Sigmoid colon (tissue), 7 donors: ENCODE measurements around the gene MARF1. TPM values are rescaled to one million over a fixed set of nuclear protein-coding genes. Genes with fewer than 3 reads are reported as not detected.
A peak's percentile ranks its signal among the peaks of the same experiment; 100 is the strongest.
"Not testable (repeated sequence)": the region's sequence is repeated elsewhere in the genome, so short reads cannot be mapped to it uniquely, and the experiment has no call there.

Source experiments
- DNase-seq: peaks from one replicate; pipeline ENCODE4 v3.0.0-alpha.2; 2019
- H3K27ac ChIP-seq, 4 donors: fragments of 200-600 bp; sonication (generic); one replicate each; pipeline ENCODE4 v1.5.1; 2016 to 2019; ENCODE audit warnings: mild to moderate bottlenecking in 1 of 4
- H3K27me3 ChIP-seq, 3 donors: fragments of 200-600 bp; sonication (generic); one replicate each; pipeline ENCODE4 v1.5.1; 2019; ENCODE audit warnings: mild to moderate bottlenecking in 1 of 3
- H3K36me3 ChIP-seq, 4 donors: fragments of 200-600 bp; sonication (generic); one replicate each; pipeline ENCODE4 v1.5.1; 2016 to 2019
- H3K4me1 ChIP-seq, 4 donors: fragments of 200-600 bp; sonication (generic); one replicate each; pipeline ENCODE4 v1.5.1; 2017 to 2019
- H3K4me3 ChIP-seq, 4 donors: fragments of 200-600 bp; sonication (generic); one replicate each; pipeline ENCODE4 v1.5.1; 2017 to 2019; ENCODE audit warnings: mild to moderate bottlenecking in 2 of 4, moderate library complexity in 1 of 4
- H3K9me3 ChIP-seq, 4 donors: fragments of 200-600 bp in 3 of 4; sonication (generic) in 3 of 4; one replicate each; pipeline versions ENCODE4 v1.5.1 to v1.6.1; 2013 to 2019
- EP300 ChIP-seq, 4 donors: sonication (generic); formaldehyde crosslinking; IDR thresholded peaks; one replicate each; pipeline ENCODE4 v1.6.1; 2017; ENCODE audit warnings: antibody characterized with exemption in 4 of 4
- POLR2A ChIP-seq, 2 donors: fragments of 450-650 bp; IDR thresholded peaks; one replicate each; pipeline ENCODE4 v1.6.1; 2016; ENCODE audit warnings: antibody characterized with exemption in 2 of 2, mild to moderate bottlenecking in 2 of 2, moderate library complexity in 2 of 2
- POLR2AphosphoS5 ChIP-seq, 4 donors: sonication (generic); formaldehyde crosslinking; IDR thresholded peaks; one replicate each; pipeline ENCODE4 v1.6.1; 2017; ENCODE audit warnings: antibody characterized with exemption in 4 of 4
- WGBS, 2 donors: extraction: QIAGEN DNeasy Blood & Tissue Kit; methylation state at CpG; one replicate each; pipeline ENCODE4 v1.1.7; 2013; 5-methylcytosine and 5-hydroxymethylcytosine counted together
- intact Hi-C: fragments of 100-400 bp; cut with DNase I; formaldehyde crosslinking; loops from one replicate; pipeline ENCODE4 v1.15.1; 2023
- polyA plus RNA-seq, 3 donors: library from polyadenylated mRNA; stranded (reverse); fragments of 200-250 nt; gene quantifications; one replicate each; pipeline ENCODE4 v1.2.3, GENCODE V29; 2013
- total RNA-seq, 4 donors: library from RNA; depleted of rRNA; stranded (reverse); fragments of >200 nt; gene quantifications; one replicate each; pipeline ENCODE4 v1.1.0, GENCODE V29; 2016
- TF ChIP-seq, protein P1 (sequence below), 4 experiments: fragments of 450-650 bp in 3 of 4; fragments of 200-600 bp in 1 of 4; IDR thresholded peaks; one replicate each; pipeline ENCODE4 v1.5.1; 2016 to 2019; ENCODE audit warnings: antibody characterized with exemption in 4 of 4, mild to moderate bottlenecking in 3 of 4, moderate library complexity in 2 of 4
- donor health status: healthy with polysubstance abuse.
- donor health status: Bipolar disorder and iron deficiency.
- donor health status: healthy.

MARF1 gene
- total and polyA plus RNA-seq, 7 donors: 13.8 to 76.7 (median 43.8) TPM

DNA sequence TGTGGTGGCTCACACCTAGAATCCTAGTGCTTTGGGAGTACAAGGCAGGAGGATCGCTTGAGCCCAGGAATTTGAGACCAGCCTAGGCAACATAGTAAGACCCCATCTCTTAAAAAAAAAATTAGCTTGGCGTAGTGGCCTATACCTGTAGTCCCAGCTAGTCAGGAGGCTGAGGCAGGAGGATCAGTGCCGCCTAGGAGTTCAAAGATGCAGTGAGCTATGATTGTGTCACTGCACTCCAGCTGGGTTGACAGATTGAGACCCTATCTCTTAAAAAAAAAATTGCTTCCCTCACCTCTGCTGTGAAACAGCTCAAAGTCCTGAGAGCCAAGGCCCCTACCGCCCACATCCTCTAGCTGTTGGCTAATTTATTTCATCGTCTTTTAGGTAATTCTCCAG, 17.2 kb upstream of the MARF1 start:
- Histone ChIP-seq H3K27ac (peak overlapping the region; percentile 50 to 72 (median 56)), H3K4me3 (no peak overlapping the region), H3K27me3 (no peaks in the 10 kb centered on the region), H3K4me1 (peaks cover 0 to 20% (median 7%) of the 10 kb centered on the region in 4 donors), H3K36me3 (peaks cover 0 to 10% (median 8%) of the 10 kb centered on the region in 4 donors), H3K9me3 (no peaks in the 10 kb centered on the region)
- WGBS, 2 donors: 92 to 98% methylated on average over 5 of the region's 5 CpGs
- TF ChIP-seq EP300 (IDR thresholded peaks at IDR 0.05) (no peak), POLR2A (IDR thresholded peaks at IDR 0.05) (no peak), POLR2AphosphoS5 (IDR thresholded peaks at IDR 0.05) (no peak)
- TF ChIP-seq, protein P1, sequence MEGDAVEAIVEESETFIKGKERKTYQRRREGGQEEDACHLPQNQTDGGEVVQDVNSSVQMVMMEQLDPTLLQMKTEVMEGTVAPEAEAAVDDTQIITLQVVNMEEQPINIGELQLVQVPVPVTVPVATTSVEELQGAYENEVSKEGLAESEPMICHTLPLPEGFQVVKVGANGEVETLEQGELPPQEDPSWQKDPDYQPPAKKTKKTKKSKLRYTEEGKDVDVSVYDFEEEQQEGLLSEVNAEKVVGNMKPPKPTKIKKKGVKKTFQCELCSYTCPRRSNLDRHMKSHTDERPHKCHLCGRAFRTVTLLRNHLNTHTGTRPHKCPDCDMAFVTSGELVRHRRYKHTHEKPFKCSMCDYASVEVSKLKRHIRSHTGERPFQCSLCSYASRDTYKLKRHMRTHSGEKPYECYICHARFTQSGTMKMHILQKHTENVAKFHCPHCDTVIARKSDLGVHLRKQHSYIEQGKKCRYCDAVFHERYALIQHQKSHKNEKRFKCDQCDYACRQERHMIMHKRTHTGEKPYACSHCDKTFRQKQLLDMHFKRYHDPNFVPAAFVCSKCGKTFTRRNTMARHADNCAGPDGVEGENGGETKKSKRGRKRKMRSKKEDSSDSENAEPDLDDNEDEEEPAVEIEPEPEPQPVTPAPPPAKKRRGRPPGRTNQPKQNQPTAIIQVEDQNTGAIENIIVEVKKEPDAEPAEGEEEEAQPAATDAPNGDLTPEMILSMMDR (IDR thresholded peaks at IDR 0.05): no peak
- peak; percentile 18 for DNase-seq
- intact Hi-C loops: no loop called here

DNA sequence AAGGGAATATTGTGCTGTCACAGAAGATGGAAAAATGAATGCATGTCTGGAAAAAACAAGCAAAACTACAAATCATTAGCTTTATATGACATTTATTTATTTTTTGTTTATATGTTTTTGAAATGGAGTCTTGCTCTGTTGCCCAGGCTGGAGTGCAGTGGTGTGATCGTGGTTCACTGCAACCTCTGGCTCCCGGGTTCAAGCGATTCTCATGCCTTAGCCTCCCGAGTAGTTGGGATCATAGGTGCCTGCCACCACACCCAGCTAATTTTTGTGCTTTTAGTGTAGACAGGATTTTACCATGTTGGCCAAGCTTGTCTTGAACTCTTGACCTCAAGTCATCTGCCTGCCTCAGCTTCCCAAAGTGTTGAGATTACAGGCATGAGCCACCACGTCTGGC, 15.6 kb upstream of the MARF1 start:
- H3K27me3 ChIP-seq: no peaks in the 10 kb centered on the region
- 90 to 94% methylated on average over 5 of the region's 5 CpGs for WGBS, 2 donors
- TF ChIP-seq EP300 (IDR thresholded peaks at IDR 0.05) (no peak), POLR2AphosphoS5 (IDR thresholded peaks at IDR 0.05) (no peak), POLR2A (IDR thresholded peaks at IDR 0.05) (no peak)
- TF ChIP-seq, protein P1 (IDR thresholded peaks at IDR 0.05): no peak
- H3K36me3 ChIP-seq: peaks cover 0 to 4% (median 0%) of the 10 kb centered on the region in 4 donors
- H3K27ac ChIP-seq: no peak overlapping the region
- H3K9me3 ChIP-seq: no peaks in the 10 kb centered on the region
- peaks cover 0 to 35% (median 14%) of the 10 kb centered on the region in 4 donors for H3K4me1 ChIP-seq
- H3K4me3 ChIP-seq: no peak overlapping the region
- intact Hi-C loops: loop anchor here (1.0 kb wide), 1 partner anchor 8 kb away; no protein-coding TSS in a partner anchor
- DNase-seq: peak; percentile 33

DNA sequence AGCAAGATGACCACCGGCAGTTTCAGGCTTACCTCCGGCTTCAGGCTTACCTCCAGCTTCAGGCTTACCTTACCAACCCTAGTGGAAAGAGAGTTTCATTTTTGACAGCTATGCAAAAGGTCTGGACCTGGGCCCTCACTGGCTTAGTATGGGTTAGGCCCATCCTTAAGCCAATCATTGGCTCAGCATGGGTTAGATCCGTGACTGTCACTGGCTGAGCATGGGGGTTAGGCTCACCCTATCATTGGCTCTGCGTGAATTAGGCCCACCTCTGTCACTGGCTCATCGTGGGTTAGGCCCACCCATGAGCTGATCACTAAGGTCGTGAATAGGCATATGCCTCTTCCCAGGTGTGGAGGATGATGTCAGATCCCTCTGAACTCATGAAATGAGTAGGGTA, 15.2 kb upstream of the MARF1 start:
- intact Hi-C loops: loop anchor here (1.0 kb wide), 1 partner anchor 8 kb away; no protein-coding TSS in a partner anchor
- Histone ChIP-seq H3K36me3 (peaks cover 0 to 4% (median 0%) of the 10 kb centered on the region in 4 donors), H3K9me3 (no peaks in the 10 kb centered on the region), H3K4me1 (peaks cover 0 to 39% (median 18%) of the 10 kb centered on the region in 4 donors), H3K27ac (no peak overlapping the region), H3K4me3 (no peak overlapping the region), H3K27me3 (no peaks in the 10 kb centered on the region)
- TF ChIP-seq, protein P1 (IDR thresholded peaks at IDR 0.05): no peak
- TF ChIP-seq EP300 (IDR thresholded peaks at IDR 0.05) (no peak), POLR2AphosphoS5 (IDR thresholded peaks at IDR 0.05) (no peak)
- 89 to 90% methylated on average over 6 of the region's 6 CpGs for WGBS, 2 donors
- peak; percentile 40 for DNase-seq

DNA sequence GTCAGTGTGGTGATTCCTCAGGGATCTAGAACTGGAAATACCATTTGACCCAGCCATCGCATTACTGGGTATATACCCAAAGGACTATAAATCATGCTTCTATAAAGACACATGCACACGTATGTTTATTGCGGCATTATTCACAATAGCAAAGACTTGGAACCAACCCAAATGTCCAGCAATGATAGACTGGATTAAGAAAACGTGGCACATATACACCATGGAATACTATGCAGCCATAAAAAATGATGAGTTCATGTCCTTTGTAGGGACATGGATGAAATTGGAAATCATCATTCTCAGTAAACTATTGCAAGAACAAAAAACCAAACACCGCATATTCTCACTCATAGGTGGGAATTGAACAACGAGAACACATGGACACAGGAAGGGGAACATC, 12.6 kb upstream of the MARF1 start:
- H3K4me3 ChIP-seq, H3K36me3 ChIP-seq, DNase-seq, intact Hi-C loops, H3K27ac ChIP-seq, H3K9me3 ChIP-seq, H3K27me3 ChIP-seq: not testable (repeated sequence)
- peaks cover 0 to 55% (median 39%) of the 10 kb centered on the region in 4 donors for H3K4me1 ChIP-seq
- WGBS, 2 donors: 91 to 98% methylated on average over 3 of the region's 6 CpGs

DNA sequence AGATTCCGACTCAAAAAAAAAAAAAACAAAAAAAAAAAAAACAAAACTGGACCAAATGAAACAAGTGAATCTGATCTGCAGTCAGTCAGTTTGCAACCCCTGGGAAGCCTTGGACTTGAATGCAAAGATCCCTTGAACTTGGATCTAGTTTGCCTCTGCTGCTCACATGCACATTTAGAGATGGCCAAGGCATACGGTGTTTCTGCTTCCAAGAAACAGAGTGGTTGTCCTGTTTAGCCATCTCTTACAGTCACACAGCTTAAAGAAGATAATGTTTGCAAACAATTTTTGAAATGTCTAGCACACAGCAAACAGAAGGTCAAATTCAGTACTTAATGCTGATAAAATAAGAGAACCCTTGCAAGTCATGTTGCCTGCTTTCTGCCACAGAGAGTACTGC, 11.6 kb upstream of the MARF1 start:
- Histone ChIP-seq H3K27ac (peak overlapping the region in 2 of 4 donors; percentile 16 to 98), H3K9me3 (no peaks in the 10 kb centered on the region), H3K36me3 (no peaks in the 10 kb centered on the region), H3K27me3 (no peaks in the 10 kb centered on the region), H3K4me3 (no peak overlapping the region), H3K4me1 (peaks cover 0 to 52% (median 38%) of the 10 kb centered on the region in 4 donors)
- DNase-seq: peak; percentile 13
- intact Hi-C loops: loop anchor here (5.0 kb wide), 1 partner anchor 538 kb away; no protein-coding TSS in a partner anchor
- WGBS, 2 donors: 83 to 89% methylated on average over 2 of the region's 2 CpGs
- no peak for TF ChIP-seq POLR2AphosphoS5 (IDR thresholded peaks at IDR 0.05)
- TF ChIP-seq, protein P1 (IDR thresholded peaks at IDR 0.05): no peak
- TF ChIP-seq POLR2A (IDR thresholded peaks at IDR 0.05): no peak
- no peak for TF ChIP-seq EP300 (IDR thresholded peaks at IDR 0.05)
